HG03520 (cell line): ENCODE measurements around the gene CAMK2N1.

Experiments used
- ATAC-seq: cut with Tn5 transposase; IDR thresholded peaks from one replicate; pipeline ENCODE4 v1.9.1; 2021; ENCODE audit warnings: mild to moderate bottlenecking, moderate library complexity; ENCODE audit not compliant: unreplicated experiment

CAMK2N1 gene

DNA sequence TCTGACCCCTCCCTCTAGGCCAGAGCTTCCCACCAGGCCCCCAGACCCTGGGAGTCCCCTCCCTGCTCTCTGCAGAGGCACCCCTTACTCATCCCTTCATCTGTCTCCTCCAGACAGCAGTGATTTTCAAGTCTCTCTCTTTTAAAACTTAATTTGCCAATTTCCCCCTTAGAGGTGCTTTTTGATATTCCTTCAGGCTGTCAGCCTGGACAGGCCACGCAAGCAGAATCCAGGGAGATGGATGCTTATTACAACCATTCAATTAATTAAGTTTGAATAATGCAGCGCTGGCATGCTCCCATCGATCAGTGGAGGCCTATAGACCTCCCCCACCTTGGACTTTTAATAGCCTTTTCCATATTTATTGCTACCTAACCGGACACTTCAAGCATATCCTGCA is 6.2 kb downstream of the CAMK2N1 start:
- ATAC-seq = no peak

DNA sequence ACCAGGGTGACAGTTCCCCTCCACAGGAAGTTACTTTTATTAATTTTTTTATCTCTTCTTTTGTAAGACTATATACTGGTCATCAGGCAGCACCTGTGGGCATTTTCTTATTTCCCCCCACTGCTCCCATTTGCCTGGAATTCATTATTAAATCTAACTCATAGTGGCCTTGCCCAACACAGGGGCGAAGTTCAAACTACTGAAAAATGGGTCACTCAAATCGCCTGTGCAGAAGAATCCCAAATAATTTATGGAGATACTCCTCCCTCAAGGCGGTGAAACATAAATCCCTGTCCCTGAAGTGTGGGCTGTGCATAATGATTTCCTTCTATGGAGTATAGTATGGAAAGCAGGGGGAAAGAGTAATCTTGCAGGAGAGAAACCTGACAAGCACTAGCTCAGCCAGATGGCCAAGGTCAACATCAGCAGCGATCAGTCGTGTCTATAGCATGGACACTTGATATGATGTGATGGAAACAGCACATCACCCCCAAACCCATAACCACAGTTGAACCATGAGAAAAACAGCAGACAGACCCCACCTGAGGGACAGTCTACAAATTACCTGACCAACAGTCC is 7.9 kb downstream of the CAMK2N1 start:
- ATAC-seq = no peak

- no peak for ATAC-seq
These were observed 8.5 kb downstream of the CAMK2N1 start for GRCh38 chr1:20477348-20478056.

GRCh38 chr1:20476265-20477038 is 9.6 kb downstream of the CAMK2N1 start:
- no peak for ATAC-seq

- ATAC-seq = no peak
These were observed 11.0 kb downstream of the CAMK2N1 start for GRCh38 chr1:20474996-20475395.

DNA sequence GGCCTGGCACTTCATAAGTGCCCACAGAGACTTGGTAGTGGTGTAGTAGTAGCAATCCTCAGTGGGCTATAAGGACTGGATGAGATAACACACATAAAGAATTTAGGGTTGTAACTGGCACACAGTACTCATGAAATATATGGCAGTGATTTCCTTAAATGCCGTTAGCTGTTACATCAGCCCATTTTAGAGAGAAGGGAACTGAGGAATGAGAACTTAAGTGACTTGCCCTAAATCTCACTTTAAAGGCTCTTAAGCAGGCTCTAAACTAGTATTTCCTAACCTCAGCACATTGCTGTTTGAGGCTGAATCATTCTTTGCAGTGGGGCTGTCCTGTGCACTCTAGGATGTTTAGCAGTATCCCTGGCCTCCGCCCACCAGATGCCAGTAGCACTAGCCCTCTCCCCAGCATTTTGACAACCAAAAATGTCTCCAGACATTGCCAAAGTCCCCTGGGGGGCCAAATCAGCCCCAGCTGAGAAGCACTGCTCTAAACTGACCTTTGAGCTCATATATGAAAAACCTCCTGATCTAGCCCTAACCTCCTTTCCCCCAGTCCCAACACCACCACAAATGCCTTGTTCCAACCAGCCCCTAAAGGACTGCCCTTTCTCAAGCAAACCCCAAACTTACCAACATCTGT is 11.6 kb downstream of the CAMK2N1 start:
- no peak for ATAC-seq

DNA sequence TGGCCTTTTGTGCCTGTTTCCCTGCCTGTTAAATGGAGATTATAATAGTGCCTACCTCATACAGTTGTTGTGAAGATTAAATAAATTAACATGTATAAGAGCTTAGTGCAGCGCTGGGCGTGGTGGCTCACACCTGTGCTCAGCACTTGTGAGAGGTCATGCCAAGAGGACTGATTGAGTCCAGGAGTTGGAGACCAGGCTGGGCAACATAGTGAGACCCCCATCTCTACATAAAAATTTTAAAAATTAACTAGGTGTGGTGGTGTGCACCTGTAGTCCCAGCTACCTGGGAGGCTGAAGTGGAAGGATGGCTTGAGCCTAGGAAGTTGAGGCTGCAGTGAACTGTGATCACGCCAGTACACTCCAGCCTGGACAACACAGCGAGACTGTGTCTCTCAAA is 12.1 kb downstream of the CAMK2N1 start:
- no peak for ATAC-seq

- no peak for ATAC-seq
These were observed 12.9 kb downstream of the CAMK2N1 start for GRCh38 chr1:20472860-20473711.

- ATAC-seq = no peak
These were observed 13.9 kb downstream of the CAMK2N1 start for GRCh38 chr1:20472121-20472520.

GRCh38 chr1:20470194-20470593 is 15.8 kb downstream of the CAMK2N1 start:
- no peak for ATAC-seq

GRCh38 chr1:20469406-20470076 is 16.5 kb downstream of the CAMK2N1 start:
- no peak for ATAC-seq

- ATAC-seq = no peak
These were observed 19.7 kb downstream of the CAMK2N1 start for GRCh38 chr1:20466273-20466672.

GRCh38 chr1:20465187-20465586 is 20.8 kb downstream of the CAMK2N1 start:
- ATAC-seq = no peak

GRCh38 chr1:20463502-20463901 is 22.5 kb downstream of the CAMK2N1 start:
- no peak for ATAC-seq

DNA sequence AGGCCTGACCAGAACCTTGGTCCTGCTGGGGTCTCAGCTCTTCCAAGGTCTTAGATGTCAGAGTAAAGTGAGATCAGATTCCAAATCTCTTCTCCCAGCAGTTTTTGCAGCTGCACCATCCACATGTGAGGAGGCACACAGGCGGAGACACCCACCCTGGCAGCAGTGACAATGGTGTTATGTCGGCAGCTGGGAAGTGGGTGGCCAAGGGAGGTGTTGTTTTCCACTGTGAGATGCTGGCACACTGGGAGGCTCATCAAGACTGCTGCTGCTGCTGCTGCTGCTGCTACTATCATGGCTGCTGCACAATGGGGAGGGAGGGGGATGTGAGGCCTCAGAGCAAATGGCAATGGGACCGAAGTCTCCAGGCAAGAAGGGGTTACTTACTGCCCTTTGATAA is 23.6 kb downstream of the CAMK2N1 start:
- no peak for ATAC-seq

DNA sequence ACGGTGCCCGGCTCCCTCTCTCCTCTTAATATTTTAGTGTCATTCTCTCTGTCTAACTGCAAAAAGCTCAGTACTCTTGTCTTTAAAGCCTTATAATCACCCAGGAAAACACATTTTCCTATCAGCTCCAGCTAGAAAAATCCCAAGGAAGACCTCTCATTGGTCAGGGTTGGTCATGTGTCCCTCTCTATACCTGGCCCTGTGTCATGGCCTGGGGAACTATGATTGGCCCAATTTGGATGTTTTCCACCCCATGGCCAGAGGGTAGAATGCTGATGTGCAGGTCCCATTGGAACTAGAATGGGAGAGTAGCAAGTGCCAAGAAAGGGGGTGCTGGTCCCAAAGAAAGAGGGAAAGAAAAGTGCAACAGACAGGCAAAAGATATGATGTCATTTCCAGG is 27.3 kb downstream of the CAMK2N1 start:
- ATAC-seq = no peak

- ATAC-seq = no peak
These were observed 32.0 kb downstream of the CAMK2N1 start for GRCh38 chr1:20454004-20454403.

GRCh38 chr1:20449735-20450311 is 36.2 kb downstream of the CAMK2N1 start:
- no peak for ATAC-seq

DNA sequence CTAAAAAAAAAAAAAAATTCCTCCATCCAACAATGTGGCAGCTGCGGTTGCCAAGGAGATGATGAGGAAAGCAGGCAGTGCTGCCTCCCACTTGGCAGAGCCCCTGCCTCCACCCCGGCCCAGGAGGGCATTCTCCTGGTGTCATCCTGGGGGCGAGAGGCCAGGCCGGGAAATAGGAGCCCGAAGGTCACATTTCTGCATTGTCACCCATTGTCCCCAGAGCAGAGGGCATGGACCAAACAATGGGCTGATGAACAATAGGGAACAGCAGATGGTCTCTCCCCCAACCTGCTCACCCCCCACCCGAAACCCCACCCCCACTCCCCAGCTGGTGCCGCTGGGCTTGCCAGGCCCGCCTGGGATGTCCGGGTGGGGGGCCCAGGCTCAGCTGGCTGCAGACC is 37.3 kb downstream of the CAMK2N1 start:
- ATAC-seq = no peak

DNA sequence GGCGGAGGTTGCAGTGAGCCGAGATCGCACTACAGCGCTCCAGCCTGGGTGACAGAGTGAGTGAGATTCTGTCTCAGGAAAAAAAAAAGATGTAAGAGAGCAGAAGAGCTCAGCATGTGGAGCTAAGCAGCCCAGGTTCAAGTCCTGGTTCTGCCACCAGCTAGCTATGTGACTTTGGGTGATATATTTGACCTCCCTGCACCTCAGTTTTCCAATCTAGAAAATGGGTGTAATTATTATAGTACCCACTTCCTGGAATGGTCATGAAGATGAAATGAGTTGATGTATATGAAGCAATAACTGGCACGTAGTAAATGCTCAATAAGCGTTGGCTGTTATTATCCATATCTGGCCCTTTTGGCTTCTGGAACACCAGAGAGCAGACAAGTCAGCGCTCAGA is 38.2 kb downstream of the CAMK2N1 start:
- ATAC-seq = no peak
